SK-N-MC (cell line): ENCODE data around the gene TRAF7.

Experiments used
- DNase-seq: peaks from one replicate; pipeline ENCODE4 v3.0.0-alpha.2; 2011; ENCODE audit warnings: low read depth, low spot score
- H3K27ac ChIP-seq: fragments of 200-600 bp; sonication (generic); 2 replicates; pipeline ENCODE4 v1.5.1; 2016; ENCODE audit warnings: mixed run types
- H3K36me3 ChIP-seq: fragments of 200-600 bp; sonication (generic); 2 replicates; pipeline ENCODE4 v1.6.1; 2017; ENCODE audit warnings: antibody characterized with exemption, low read length, mixed read lengths; ENCODE audit not compliant: insufficient read depth
- H3K4me3 ChIP-seq: fragments of 200-600 bp; sonication (generic); 2 replicates; pipeline ENCODE4 v1.5.1; 2016
- H3K9ac ChIP-seq: fragments of 200-600 bp; sonication (generic); 2 replicates; pipeline ENCODE4 v1.8.0; 2017; ENCODE audit warnings: mixed run types, mixed read lengths; ENCODE audit not compliant: insufficient read length
- H3K9me3 ChIP-seq: fragments of 200-600 bp; sonication (generic); 2 replicates; pipeline ENCODE4 v1.6.1; 2017; ENCODE audit warnings: low read depth, mild to moderate bottlenecking, antibody characterized with exemption, low read length, moderate library complexity, mixed read lengths
- EZH2 ChIP-seq: fragments of 200-600 bp; sonication (generic); IDR thresholded peaks from one replicate; pipeline ENCODE4 v1.6.1; 2017; ENCODE audit warnings: antibody characterized with exemption
- FOXP2 ChIP-seq: optimal IDR thresholded peaks from 2 replicates; pipeline ENCODE3; 2011; ENCODE audit warnings: mild to moderate bottlenecking, moderate library complexity; ENCODE audit not compliant: insufficient read depth; ENCODE audit errors: extremely low read length, control extremely low read depth
- POLR2AphosphoS5 ChIP-seq: IDR thresholded peaks from 2 replicates; pipeline ENCODE4 v1.6.1; 2012; ENCODE audit warnings: mild to moderate bottlenecking, low read depth, low read length, borderline replicate concordance

The TRAF7 gene

DNA sequence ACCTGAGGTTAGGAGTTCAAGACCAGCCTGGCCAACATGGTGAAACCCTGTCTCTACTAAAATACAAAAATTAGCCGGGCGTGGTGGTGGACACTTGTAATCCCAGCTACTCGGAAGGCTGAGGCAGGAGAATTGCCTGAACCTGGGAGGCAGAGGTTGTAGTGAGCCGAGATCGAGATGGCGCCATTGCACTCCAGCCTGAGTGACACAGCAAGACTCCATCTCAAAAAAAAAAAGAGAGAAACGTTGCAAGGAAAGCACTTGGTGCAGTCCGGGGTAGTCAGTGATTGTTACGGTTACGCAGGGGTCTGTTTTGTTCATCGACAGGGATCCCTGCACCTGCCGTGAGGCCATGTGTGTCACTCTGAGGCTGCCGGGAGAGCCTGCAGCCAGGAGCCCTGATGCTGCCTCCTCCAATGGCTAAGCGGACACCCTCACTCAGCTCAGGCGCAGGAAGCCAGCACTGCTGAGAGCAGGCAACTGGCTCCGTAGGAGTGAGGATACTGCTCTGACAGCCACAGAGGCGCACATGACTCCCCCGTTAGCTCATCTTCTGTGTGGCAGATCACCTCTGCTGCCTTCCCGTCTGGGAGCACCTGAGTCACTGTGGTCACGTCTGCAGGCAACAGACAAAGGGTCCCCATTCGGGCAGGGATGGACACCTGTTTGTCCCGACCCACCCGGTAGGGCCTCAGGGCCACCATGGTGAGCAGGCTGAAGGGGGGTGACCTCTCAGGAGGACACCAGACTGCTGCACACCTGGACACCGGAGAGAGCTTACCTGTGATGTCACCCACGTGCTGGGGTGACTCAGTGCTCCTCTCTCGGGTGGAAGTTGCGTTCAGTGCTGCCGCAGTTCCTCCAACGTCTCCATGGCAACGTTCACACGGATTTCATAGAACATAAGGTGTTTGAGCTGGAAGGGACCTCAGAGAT, 12.4 kb upstream of the TRAF7 start:
- no peak for TF ChIP-seq FOXP2
- no peak for TF ChIP-seq EZH2
- TF ChIP-seq POLR2AphosphoS5 = no peak
- H3K4me3 ChIP-seq = no peak overlapping the region
- no peak overlapping the region for H3K27ac ChIP-seq
- H3K9ac ChIP-seq = no peak overlapping the region
- H3K9me3 ChIP-seq = no peaks in the 10 kb centered on the region
- no peak for DNase-seq
- no peaks in the 10 kb centered on the region for H3K36me3 ChIP-seq

DNA sequence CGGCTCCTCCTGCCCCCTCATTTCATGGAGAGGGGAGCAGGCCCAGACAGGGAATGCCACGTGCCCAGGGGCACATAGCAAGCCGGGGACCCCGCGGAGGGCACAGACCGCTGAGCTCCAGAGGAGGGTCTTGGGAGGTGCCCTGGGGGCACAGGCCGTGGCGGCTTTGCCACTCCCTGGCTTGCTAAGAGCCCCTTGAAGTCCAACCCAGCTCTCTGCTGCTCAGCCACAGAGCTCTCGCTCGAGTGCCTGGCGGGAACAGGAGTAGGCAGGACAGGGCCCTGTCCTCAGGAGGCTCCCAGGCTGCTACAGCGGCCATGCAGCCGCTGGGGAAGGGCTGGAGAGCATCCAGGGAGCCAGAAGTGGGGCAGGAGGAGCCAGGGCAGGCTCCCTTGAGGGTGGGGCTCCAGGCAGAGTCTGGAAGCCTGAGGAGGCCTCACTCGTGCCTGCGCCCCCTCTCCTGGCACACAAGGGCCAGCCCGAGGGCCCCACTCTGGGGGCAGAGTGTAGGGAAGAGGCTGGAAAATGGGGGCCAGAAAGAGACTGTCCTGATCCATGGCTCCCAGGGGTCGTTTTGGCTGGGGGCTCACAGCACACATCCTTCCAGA, 11.6 kb upstream of the TRAF7 start:
- Histone ChIP-seq H3K9me3 (no peaks in the 10 kb centered on the region), H3K36me3 (no peaks in the 10 kb centered on the region), H3K27ac (no peak overlapping the region), H3K9ac (no peak overlapping the region), H3K4me3 (no peak overlapping the region)
- no peak for TF ChIP-seq EZH2
- no peak for TF ChIP-seq FOXP2
- no peak for TF ChIP-seq POLR2AphosphoS5
- no peak for DNase-seq

DNA sequence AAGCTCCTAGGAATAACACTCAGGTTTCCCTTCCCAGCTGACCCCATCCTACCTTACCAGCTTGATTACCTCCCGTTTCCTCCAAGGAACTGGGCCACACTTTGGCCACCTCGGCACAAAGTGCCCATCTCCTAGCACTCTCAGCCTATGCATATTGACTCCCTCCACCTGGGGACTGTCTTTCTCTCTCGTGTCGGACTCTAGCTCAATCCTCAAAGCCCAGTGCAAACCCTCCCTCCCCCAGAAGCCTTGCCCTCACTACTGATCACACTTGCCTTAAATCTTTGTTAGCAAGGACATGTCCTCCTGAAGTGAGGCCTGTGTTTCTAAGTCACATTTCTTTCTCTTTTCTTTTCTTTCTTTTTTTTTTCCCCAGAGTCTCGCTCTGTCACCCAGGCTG, 9.7 kb upstream of the TRAF7 start:
- H3K9ac ChIP-seq = no peak overlapping the region
- H3K4me3 ChIP-seq = no peak overlapping the region
- TF ChIP-seq EZH2 (no peak), POLR2AphosphoS5 (no peak), FOXP2 (no peak)
- no peak overlapping the region for H3K27ac ChIP-seq
- H3K36me3 ChIP-seq = no peaks in the 10 kb centered on the region
- H3K9me3 ChIP-seq = no peaks in the 10 kb centered on the region
- DNase-seq = no peak

DNA sequence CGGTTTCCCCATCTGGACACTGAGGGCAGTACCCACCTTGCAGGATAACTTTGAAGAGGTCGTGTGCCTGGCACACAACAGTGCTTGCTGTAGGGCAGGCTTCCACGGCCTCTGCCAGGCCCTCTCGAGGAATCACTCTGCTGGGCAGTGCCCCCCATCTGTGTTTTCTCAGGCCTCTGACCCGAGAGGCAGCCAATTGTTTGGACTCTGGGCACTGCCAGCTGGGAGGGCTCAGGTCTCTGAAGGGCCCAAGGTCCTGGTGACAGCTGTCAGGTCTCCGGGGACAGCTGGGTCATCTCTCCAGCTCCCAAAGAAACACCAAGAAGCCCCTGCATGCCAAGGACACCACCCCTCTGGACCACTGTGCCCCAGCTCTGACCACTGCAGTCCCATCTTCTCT, 8.2 kb upstream of the TRAF7 start:
- TF ChIP-seq POLR2AphosphoS5 = no peak
- TF ChIP-seq FOXP2 = no peak
- no peak for TF ChIP-seq EZH2
- no peak overlapping the region for H3K4me3 ChIP-seq
- DNase-seq = no peak
- no peak overlapping the region for H3K27ac ChIP-seq
- no peaks in the 10 kb centered on the region for H3K9me3 ChIP-seq
- H3K9ac ChIP-seq = no peak overlapping the region
- peaks cover 6% of the 10 kb centered on the region for H3K36me3 ChIP-seq

DNA sequence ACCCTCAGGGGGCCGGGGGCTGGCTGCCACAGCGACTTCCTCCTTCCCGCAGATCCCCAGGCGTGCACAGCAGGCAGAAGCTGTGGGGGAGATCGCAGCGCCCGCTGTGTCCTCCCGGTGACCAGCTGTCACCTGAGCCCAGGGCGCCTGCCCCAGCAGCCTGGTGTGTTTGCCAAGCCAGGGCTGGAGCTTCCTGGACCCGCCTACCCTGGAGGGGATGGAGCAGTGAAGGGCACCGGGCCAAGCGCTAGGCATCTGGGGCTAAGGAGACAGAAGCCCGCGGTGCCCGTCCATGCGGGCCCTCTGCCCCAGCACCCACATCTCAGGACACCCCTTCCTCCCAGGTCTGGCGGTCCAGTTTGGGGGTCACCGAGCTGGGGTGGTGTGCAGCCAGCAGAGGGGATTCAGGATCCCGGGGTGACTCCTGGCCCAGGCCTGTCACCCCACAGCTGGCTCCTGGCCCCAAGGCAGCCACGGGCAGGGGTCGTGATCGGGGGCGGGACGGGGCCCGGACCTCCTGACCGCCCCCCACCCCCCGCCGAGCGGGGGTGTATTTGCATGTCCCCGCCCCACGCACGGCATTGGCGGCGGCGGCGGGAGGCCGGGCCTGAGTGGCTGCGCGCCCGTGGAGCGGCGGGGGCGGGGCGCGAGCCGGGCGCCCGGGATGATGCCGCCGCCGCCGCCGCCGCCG, 7.5 kb upstream of the TRAF7 start, which contains the start of gene RAB26:
Gene RAB26 (plus strand): TSS at position 645 of the 691 bp plus-strand sequence. CDS start 159 bp downstream, outside the sequence.
- H3K9ac ChIP-seq = peak within 1 kb of the TSS; percentile 62
- TF ChIP-seq FOXP2 = no peak
- TF ChIP-seq EZH2 = no peak
- no peak for TF ChIP-seq POLR2AphosphoS5
- H3K27ac ChIP-seq = no peak within 1 kb of the TSS
- H3K9me3 ChIP-seq = no peaks in the 10 kb centered on the region
- H3K36me3 ChIP-seq = peaks cover 14% of the 10 kb centered on the region
- peak within 1 kb of the TSS; percentile 84 for H3K4me3 ChIP-seq
- no peak for DNase-seq

DNA sequence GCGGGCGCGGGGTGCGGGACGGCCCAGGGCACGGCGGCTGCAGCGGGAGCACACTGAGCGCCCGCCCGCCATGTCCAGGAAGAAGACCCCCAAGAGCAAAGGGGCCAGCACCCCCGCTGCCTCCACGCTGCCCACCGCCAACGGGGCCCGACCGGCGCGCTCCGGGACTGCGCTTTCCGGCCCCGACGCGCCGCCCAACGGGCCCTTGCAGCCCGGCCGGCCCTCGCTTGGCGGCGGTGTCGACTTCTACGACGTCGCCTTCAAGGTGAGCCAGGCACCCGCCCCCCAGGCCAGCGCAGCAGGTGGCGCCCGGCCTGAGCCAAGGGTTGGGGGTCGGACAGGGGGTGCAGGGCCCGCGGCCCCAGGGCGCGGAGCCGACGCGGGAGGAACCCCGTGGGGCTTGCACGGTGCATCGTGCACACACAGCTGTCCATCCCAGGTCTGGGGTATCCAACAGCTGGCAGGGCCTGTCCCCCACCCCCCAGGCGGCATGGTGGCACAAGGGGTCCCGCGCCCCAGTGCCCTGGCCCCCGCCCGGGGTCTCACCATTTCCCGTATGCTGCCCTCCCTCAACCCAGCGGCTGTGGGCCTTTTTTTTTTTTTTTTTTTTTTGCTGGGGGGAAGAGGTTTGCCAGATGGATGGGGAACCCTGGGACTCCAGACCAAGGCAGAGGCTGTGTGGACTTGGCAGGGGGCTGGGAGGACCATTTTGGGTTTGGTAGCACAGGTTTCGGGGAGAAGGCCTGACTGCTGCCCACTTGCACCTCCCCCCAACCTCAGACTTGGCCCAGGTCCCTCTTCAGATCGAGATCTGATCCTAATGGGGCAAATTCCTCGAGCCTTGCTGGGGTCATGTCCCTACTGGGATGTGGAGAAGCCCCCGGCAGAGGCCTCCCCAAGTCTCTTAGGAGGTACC, 6.6 kb upstream of the TRAF7 start:
- H3K9me3 ChIP-seq = no peaks in the 10 kb centered on the region
- no peak overlapping the region for H3K27ac ChIP-seq
- peaks cover 22% of the 10 kb centered on the region for H3K36me3 ChIP-seq
- no peak for TF ChIP-seq POLR2AphosphoS5
- no peak for TF ChIP-seq EZH2
- no peak for TF ChIP-seq FOXP2
- peak overlapping the region; percentile 84 for H3K4me3 ChIP-seq
- DNase-seq = no peak
- peak overlapping the region; percentile 62 for H3K9ac ChIP-seq

DNA sequence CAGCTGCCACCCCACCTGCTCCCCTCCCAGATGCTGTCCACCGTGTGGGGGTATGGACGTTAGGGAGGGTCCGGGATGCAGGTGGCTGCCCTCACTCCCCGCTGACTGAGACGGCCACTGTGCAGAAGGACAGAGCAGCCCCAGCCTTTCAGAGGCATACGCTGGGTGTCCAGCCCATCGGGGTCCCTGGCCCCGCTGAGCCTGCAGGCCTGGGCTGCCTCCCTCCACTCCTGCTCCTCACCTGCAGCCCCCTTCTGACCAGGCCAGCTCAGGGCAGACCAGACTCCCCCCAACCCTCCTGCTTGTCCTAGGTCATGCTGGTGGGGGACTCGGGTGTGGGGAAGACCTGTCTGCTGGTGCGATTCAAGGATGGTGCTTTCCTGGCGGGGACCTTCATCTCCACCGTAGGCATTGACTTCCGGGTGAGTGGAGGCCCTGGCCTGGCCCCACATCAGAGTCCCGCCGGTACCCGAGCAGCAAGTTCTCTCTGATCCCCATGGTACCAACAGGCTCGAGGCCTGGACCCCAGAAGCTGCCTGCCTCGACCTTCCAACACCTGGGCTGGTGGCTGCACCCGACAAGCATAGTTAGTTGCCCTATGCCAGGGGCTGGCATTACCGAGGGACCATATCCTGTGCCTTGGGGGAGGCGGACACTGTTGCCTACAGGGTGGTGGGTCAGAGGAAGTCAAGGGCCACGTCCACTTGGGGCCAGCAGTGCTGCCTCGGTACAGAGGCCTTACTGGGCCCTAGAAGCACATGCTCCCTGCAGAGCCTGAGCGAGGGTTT, 5.8 kb upstream of the TRAF7 start:
- no peak for DNase-seq
- TF ChIP-seq FOXP2 (no peak), POLR2AphosphoS5 (no peak; the same call in 1 of the 2 replicates), EZH2 (no peak)
- Histone ChIP-seq H3K9me3 (no peaks in the 10 kb centered on the region), H3K27ac (peak overlapping the region; percentile 73; the same call in 1 of the 2 replicates), H3K9ac (peak overlapping the region; percentile 62), H3K36me3 (peaks cover 31% of the 10 kb centered on the region), H3K4me3 (peak overlapping the region; percentile 84)
